Stimulated activated CD8-positive, alpha-beta memory T cell treated with anti-CD3 and anti-CD28 coated beads, Interleukin-15, amount 100 ng/mL, for 1 hour (primary cell): Measurements from ENCODE around the gene NAGK.

Source experiments
- DNase-seq: peaks from one replicate; pipeline ENCODE4 v3.0.0-alpha.2; 2020; ENCODE audit warnings: low read depth

NAGK gene

DNA sequence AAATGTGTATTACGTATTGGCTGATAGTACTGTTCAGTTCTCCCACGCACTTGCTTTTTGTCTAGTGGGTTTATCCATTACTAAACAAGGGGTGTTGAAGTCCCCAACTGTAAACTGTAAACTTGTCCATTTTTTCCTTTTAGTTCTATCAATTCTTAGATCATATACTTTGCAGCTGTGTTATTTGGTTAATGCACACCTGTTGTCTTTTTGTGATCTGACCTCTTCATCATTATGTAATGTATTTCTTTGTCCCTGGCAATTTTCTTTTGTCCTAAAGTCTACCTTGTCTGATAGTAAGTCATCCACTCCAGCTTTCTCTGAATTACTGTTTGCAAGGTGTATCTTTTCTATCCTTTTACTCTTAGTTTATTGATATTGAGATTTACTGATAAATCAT, 39.6 kb downstream of the NAGK start:
- no peak for DNase-seq

DNA sequence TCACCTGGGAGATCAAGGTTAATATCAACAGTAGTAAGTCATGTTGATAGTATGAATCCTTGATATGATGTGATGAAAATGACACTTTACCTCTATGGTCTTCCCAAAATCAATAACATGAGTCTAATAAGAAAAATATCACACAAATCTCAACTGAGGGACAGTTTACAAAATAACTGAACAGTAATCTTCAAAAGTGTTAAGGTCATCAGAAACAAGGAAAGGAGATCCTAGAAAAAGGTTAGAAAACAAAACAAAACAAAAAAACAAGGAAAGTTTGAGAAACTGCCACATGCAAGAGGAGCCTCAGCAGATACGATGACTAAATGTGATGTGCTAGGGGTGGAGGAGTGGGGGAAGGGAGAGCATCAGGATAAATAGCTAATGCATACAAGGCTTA, 45.4 kb downstream of the NAGK start:
- no peak for DNase-seq

- no peak for DNase-seq
These were observed 48.6 kb downstream of the NAGK start for GRCh38 chr2:71117063-71117462.

- no peak for DNase-seq
These were observed 51.7 kb downstream of the NAGK start for GRCh38 chr2:71120195-71120594.

GRCh38 chr2:71121479-71121878, 53.0 kb downstream of the NAGK start:
- no peak for DNase-seq

GRCh38 chr2:71122387-71123298, 54.2 kb downstream of the NAGK start:
- DNase-seq = no peak

GRCh38 chr2:71125506-71126294, 57.3 kb downstream of the NAGK start:
- DNase-seq = no peak

DNA sequence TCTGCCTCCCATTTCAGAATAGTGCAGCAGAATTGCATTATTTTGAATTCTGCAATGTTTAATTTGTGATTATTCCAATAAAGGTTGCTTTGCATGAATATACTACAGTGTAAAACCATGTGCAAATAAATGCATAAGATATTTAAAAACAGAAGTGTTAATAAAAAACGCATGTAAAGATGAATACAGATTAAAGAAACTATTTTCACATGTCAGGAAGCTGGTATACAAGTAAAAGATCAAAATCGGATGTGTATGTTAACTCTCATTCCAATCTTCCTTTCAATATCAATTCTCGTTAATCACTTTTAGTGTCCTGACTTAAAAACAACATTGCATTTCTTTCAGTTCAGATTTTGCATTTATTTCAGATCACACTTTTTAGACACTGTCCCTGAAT, 58.5 kb downstream of the NAGK start:
- DNase-seq = no peak
